GM10266 (cell line): Measurements from ENCODE around the gene MAGED2.
"Not testable (repeated sequence)": the region's sequence is repeated elsewhere in the genome, so short reads cannot be mapped to it uniquely, and the experiment has no call there.

Experiments used
- DNase-seq: peaks from one replicate; pipeline ENCODE4 v3.0.0; 2012; ENCODE audit errors: extremely low spot score
- TF ChIP-seq, protein P1 (sequence below): IDR thresholded peaks from 2 replicates; pipeline ENCODE4 v1.5.1; 2012; ENCODE audit warnings: mild to moderate bottlenecking, low read depth; ENCODE audit not compliant: control insufficient read depth, insufficient read depth; ENCODE audit errors: missing control alignments

The MAGED2 gene

DNA sequence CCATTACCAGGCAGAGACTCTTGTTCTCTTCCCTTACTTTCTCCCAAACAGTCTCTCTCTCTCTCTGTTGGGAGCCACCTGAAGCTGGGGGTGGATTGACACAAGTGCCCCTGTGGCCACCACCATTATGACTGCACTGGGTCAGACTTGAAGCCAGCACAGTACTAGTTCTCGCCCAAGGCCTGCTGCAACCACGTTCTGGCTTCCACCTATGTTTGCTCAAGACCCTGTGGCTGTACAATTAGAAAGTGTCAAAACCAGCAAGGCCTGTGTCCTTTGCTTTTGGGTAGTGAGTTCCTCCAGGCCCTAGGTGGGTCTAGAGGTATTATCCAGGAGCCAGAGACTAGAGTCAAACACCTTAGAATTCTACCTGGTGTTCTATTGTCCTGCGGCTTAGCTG is 31.0 kb downstream of the MAGED2 start:
- TF ChIP-seq, protein P1, sequence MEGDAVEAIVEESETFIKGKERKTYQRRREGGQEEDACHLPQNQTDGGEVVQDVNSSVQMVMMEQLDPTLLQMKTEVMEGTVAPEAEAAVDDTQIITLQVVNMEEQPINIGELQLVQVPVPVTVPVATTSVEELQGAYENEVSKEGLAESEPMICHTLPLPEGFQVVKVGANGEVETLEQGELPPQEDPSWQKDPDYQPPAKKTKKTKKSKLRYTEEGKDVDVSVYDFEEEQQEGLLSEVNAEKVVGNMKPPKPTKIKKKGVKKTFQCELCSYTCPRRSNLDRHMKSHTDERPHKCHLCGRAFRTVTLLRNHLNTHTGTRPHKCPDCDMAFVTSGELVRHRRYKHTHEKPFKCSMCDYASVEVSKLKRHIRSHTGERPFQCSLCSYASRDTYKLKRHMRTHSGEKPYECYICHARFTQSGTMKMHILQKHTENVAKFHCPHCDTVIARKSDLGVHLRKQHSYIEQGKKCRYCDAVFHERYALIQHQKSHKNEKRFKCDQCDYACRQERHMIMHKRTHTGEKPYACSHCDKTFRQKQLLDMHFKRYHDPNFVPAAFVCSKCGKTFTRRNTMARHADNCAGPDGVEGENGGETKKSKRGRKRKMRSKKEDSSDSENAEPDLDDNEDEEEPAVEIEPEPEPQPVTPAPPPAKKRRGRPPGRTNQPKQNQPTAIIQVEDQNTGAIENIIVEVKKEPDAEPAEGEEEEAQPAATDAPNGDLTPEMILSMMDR, result no peak

DNA sequence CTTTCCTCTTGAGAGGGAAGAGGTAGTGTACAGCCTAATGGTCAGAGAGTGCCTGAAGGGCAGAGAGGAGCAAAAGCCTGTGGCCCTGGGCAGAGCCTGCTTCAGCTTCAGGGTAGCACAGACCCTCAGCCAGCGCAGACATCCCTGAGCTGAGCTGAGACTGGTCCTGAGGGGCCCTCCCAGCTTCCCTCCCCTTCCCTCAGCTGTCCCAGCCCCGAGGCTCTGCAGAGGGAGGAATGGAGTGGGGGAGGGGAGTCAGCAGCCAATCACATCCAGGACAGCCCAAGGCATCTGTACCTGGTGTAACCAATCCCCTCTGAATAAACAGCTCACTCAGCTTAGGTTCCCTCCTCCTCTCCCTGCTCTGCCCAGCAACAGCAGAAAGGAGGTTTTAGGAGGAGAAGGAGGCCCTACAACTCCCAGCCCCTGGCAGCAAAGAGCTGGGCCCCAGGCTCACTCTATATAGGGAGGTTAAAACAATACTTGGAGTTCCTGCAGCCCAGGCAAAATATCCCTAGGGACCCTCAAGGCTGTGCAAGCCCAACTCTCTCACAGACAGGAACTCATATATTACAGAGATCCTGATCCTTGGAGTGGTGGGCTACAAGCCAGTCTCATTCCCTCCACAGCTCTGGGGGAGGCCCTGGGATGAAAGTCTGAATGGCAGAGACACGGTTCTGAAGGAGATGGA is 33.8 kb downstream of the MAGED2 start:
- not testable (repeated sequence) for DNase-seq

More for the DNA sequence above, 31.0 kb downstream of the MAGED2 start:
- DNase-seq, result no peak

DNA sequence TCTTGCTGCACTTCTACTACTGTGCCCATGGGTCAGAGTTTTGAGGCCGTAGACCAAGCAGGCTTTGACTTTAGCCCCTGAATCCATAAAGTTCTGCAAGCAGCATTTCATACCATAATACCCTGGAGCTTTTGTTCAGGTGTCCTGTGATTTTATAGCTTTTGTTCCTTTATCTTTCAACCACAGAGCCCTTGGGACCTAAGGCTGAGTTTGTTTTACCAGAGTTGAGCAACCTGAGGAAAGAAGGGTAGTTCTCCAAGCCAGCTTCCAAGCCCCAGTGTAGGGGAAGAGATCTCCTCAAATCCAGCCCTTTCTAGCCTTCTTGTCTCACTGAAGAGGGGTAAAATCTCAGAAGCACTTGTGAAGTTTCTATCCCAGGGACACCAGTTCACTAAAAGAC is 35.1 kb downstream of the MAGED2 start:
- DNase-seq, result no peak
- TF ChIP-seq, protein P1, result no peak

DNA sequence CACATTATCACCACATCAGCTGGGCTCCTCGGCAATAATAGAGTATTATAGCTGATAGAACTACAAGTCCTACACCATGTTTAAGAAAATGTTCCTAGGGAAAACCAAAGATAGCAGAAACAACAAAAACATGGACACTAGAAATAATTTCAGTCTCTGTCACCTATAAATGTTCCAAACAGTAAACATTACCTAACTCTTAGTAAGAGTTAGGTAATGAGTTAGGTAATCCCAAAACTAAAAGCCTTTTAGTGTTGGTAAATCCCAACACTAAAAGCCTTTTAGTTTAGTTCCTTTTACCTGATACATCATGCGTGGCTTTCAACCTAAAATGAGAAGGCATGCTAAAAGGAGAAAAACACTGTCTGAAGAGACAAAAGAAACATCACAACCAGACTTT is 35.5 kb downstream of the MAGED2 start:
- DNase-seq, result no peak
- TF ChIP-seq, protein P1, result no peak

DNA sequence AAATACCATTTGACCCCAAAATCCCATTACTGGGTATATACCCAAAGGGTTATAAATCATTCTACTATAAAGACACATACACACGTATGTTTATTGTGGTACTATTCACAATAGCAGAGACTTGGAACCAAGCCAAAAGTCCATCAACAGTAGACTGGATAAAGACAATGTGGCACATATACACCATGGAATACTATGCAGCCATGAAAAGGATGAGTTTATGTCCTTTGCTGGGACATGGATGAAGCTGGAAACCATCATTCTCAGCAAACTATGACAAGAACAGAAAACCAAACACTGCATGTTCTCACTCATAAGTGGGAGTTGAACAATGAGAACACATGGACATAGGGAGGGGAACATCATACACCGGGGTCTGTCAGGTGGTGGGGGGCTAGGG is 40.2 kb downstream of the MAGED2 start:
- not testable (repeated sequence) for DNase-seq

DNA sequence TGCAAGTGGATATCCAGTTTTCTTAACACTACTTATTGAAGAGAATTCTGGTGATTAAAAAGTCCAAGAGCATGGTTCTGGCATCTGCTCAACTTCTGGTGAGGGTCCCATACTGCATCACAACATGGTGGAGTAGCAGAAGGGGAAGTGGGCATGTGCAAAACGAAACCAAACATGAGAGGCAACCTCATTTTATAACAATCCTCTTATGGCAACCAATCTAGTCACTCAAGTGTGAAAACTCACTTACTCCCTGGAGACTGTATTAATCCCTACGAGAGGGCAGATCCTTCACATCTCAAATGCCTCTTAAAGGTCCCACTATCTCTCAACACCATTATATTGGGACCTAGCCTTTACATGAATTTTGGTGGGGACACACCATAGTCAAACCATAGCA is 57.7 kb downstream of the MAGED2 start:
- TF ChIP-seq, protein P1, result no peak

More for the DNA sequence above, 57.7 kb downstream of the MAGED2 start:
- DNase-seq, result no peak
